Thyroid gland (tissue), 4 donors: Measurements from ENCODE around the gene UBAC1. TPM values are rescaled to one million over a fixed set of nuclear protein-coding genes. Genes with fewer than 3 reads are reported as not detected.
"Not testable (repeated sequence)": the region's sequence is repeated elsewhere in the genome, so short reads cannot be mapped to it uniquely, and the experiment has no call there.

ENCODE experiments used
- DNase-seq, 2 donors: peaks; one replicate each; pipeline ENCODE4 v3.0.0-alpha.2; 2019
- H3K27ac ChIP-seq, 3 donors: fragments of 200-600 bp; sonication (generic); 1 replicate in 2 of 3; 2 replicates in 1 of 3; pipeline ENCODE4 v1.5.1; 2016 to 2019; ENCODE audit warnings: mild to moderate bottlenecking in 1 of 3, moderate library complexity in 1 of 3
- H3K27me3 ChIP-seq: fragments of 200-600 bp; sonication (generic); one replicate; pipeline ENCODE4 v1.5.1; 2019
- H3K36me3 ChIP-seq, 2 donors: fragments of 200-600 bp; sonication (generic); one replicate each; pipeline ENCODE4 v1.5.1; 2016 to 2019
- H3K4me1 ChIP-seq, 2 donors: fragments of 200-600 bp; sonication (generic); one replicate each; pipeline ENCODE4 v1.5.1; 2017 to 2019
- H3K4me3 ChIP-seq, 3 donors: fragments of 200-600 bp; sonication (generic); replicated peaks in 1 of 3; 1 replicate in 2 of 3; 2 replicates in 1 of 3; pipeline ENCODE4 v1.5.1; 2016; ENCODE audit warnings: mild to moderate bottlenecking in 1 of 3
- H3K9me3 ChIP-seq: fragments of 200-600 bp; sonication (generic); one replicate; pipeline ENCODE4 v1.5.1; 2017
- CTCF ChIP-seq, 6 experiments: fragments of 200-600 bp in 3 of 6; fragments of 450-650 bp in 3 of 6; sonication (generic) in 3 of 6; IDR thresholded peaks; one replicate each; pipeline ENCODE4 v1.5.1; 2016 to 2019; ENCODE audit warnings: antibody characterized with exemption in 6 of 6, mild to moderate bottlenecking in 2 of 6, inconsistent platforms in 1 of 6, moderate library complexity in 1 of 6
- POLR2A ChIP-seq, 2 donors: fragments of 450-650 bp; IDR thresholded peaks; one replicate each; pipeline ENCODE4 v1.6.1; 2017; ENCODE audit warnings: antibody characterized with exemption in 2 of 2, mild to moderate bottlenecking in 2 of 2, moderate library complexity in 1 of 2
- WGBS, 2 donors: methylation state at CpG; one replicate each; pipeline ENCODE4 v1.1.5; 2017; 5-methylcytosine and 5-hydroxymethylcytosine counted together
- intact Hi-C: fragments of 100-400 bp; cut with DNase I; formaldehyde crosslinking; loops from one replicate; pipeline ENCODE4 v1.15.1; 2023
- total RNA-seq, 4 donors: library from RNA; depleted of rRNA; stranded (reverse); fragments of >200 nt; gene quantifications; one replicate each; pipeline ENCODE4 v1.2.3, GENCODE V29; 2016

Gene UBAC1
- total RNA-seq, 4 donors from 2014 or later, result 37.9 to 56.2 (median 44.2) TPM

- H3K27me3 ChIP-seq, result no peaks in the 10 kb centered on the region
- intact Hi-C loops, result no loop called here
- H3K27ac ChIP-seq, result no peak overlapping the region
- TF ChIP-seq CTCF (IDR thresholded peaks at IDR 0.05), result no peak
- no peak for TF ChIP-seq POLR2A (IDR thresholded peaks at IDR 0.05)
- no peaks in the 10 kb centered on the region for H3K9me3 ChIP-seq
- peaks cover 0 to 4% of the 10 kb centered on the region in 2 donors for H3K4me1 ChIP-seq
- H3K36me3 ChIP-seq, result no peaks in the 10 kb centered on the region
- DNase-seq, result no peak
- no peak overlapping the region for H3K4me3 ChIP-seq
- 79 to 89% methylated on average over 8 to 9 of the region's 9 CpGs for WGBS, 2 donors
Observed at GRCh38 chr9:135970128-135970815, 9.1 kb upstream of the UBAC1 start.

GRCh38 chr9:135969064-135969683 is 8.0 kb upstream of the UBAC1 start:
- H3K27ac ChIP-seq, result no peak overlapping the region
- no peaks in the 10 kb centered on the region for H3K36me3 ChIP-seq
- H3K27me3 ChIP-seq, result no peaks in the 10 kb centered on the region
- H3K4me1 ChIP-seq, result peaks cover 0 to 4% of the 10 kb centered on the region in 2 donors
- TF ChIP-seq POLR2A (IDR thresholded peaks at IDR 0.05) (no peak), CTCF (IDR thresholded peaks at IDR 0.05) (no peak)
- WGBS, 2 donors, result 62 to 65% methylated on average over 12 of the region's 12 CpGs
- no peaks in the 10 kb centered on the region for H3K9me3 ChIP-seq
- intact Hi-C loops, result loop anchor here (10.0 kb wide), 1 partner anchor 276 kb away; the partner anchor contains the start of gene QSOX2
- DNase-seq, result no peak
- no peak overlapping the region for H3K4me3 ChIP-seq

GRCh38 chr9:135968601-135969000 is 7.4 kb upstream of the UBAC1 start:
- H3K4me1 ChIP-seq, result peaks cover 0 to 4% of the 10 kb centered on the region in 2 donors
- WGBS, 2 donors, result 49 to 54% methylated on average over 7 of the region's 7 CpGs
- intact Hi-C loops, result loop anchor here (10.0 kb wide), 1 partner anchor 276 kb away; the partner anchor contains the start of gene QSOX2
- H3K27me3 ChIP-seq, result no peaks in the 10 kb centered on the region
- no peaks in the 10 kb centered on the region for H3K36me3 ChIP-seq
- H3K4me3 ChIP-seq, result no peak overlapping the region
- no peaks in the 10 kb centered on the region for H3K9me3 ChIP-seq
- no peak for DNase-seq
- TF ChIP-seq POLR2A (IDR thresholded peaks at IDR 0.05), result no peak
- no peak for TF ChIP-seq CTCF (IDR thresholded peaks at IDR 0.05)
- H3K27ac ChIP-seq, result no peak overlapping the region

- DNase-seq, result no peak
- no peak for TF ChIP-seq POLR2A (IDR thresholded peaks at IDR 0.05)
- no peaks in the 10 kb centered on the region for H3K27me3 ChIP-seq
- 38 to 41% methylated on average over 4 to 5 of the region's 5 CpGs for WGBS, 2 donors
- H3K27ac ChIP-seq, result no peak overlapping the region
- intact Hi-C loops, result loop anchor here (10.0 kb wide), 1 partner anchor 277 kb away; the partner anchor contains the start of gene QSOX2
- no peak overlapping the region for H3K4me3 ChIP-seq
- peaks cover 0 to 4% of the 10 kb centered on the region in 2 donors for H3K4me1 ChIP-seq
- H3K9me3 ChIP-seq, result no peaks in the 10 kb centered on the region
- H3K36me3 ChIP-seq, result no peaks in the 10 kb centered on the region
Observed at GRCh38 chr9:135968083-135968476, 6.9 kb upstream of the UBAC1 start.

GRCh38 chr9:135966916-135967260 is 5.7 kb upstream of the UBAC1 start:
- not testable (repeated sequence) for H3K27ac ChIP-seq, H3K9me3 ChIP-seq, H3K4me3 ChIP-seq, DNase-seq, H3K4me1 ChIP-seq, H3K27me3 ChIP-seq, H3K36me3 ChIP-seq
- WGBS, 2 donors, result 100% methylated on average over 1 of the region's 16 CpGs
- intact Hi-C loops, result loop anchor here (2.0 to 10.0 kb wide), 2 partner anchors 156 to 278 kb away; partner anchors contain the start of gene QSOX2
